HG03439 (cell line): ENCODE data around the gene XDH.

Source experiments
- ATAC-seq: cut with Tn5 transposase; IDR thresholded peaks from one replicate; pipeline ENCODE4 v1.9.1; 2021; ENCODE audit warnings: mild to moderate bottlenecking, moderate library complexity; ENCODE audit not compliant: unreplicated experiment

Gene XDH

DNA sequence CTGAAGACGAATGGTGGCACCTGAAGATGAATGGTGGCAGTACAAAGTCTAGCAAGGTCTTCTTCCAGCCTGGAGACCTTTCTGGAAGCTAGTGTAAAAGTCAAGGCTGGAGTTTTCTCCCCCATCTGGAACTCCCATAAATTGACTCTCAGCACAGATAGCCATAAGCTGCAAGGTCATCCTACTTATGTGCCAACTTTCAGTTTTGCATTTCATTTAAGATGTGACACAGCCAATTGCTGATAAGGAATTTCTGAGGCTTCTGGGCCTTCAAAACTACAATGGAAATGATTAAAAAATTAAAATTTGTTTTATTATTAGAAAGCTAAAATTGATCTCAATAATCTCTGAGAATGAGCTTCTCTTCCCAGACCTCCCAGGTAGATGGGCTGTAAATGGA lies 10.2 kb downstream of the XDH start:
- no peak for ATAC-seq

DNA sequence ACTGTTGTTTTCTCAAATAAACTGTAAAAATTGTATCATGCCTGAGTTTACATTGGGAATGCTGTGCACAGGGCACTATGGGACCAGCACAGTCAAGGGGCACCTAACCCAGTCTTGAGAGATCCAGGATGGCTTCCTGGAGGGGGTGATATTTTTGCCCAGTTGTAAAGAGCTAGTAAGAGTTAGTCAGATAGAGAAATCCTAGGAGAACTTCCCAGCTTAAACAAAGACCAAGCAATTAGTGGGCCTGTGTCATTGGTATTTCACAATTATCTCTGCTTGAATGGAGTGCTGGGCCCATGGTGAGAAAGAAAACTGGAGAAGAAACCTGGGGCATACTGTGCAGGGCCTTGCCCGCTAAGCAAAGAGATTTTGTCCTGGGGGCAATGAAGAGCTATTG lies 12.2 kb downstream of the XDH start:
- ATAC-seq: no peak

DNA sequence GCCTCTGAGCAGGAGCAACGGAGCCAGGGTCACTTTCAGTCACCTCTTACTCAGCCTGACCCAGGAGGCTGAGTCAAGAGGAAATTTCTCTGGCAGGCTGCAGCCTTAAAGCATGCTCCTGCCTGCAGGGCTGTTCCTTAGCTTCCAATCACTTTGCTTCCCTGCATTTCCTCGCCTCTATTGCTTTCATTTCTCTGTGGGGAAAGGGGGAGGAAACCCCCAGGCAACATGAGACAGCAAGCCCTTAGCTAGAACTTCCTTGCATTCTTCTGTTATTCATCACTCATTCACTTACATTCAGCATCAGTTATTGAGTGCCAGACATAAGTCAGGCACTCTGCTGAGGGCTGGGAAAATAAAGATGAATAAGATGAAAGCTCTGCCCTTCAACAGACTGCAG lies 13.0 kb downstream of the XDH start:
- no peak for ATAC-seq

DNA sequence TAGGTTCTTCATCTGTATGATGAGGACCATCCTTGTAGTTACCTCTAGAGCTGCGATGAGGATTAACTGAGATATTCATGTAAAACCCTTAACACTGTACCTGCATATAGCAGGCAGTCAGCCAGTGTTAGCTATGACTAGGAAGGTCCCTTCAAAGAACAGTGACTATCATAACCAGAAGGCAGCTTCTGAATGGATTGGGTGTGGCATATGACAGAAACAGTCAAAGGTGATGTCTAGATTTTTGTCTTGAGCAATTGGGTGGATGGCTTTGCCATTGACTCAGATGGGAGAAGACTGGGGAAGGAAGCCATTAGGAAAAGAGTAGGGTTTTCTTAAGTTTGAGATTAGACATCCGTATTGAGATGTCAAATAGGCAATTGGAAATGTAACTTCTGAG lies 15.7 kb downstream of the XDH start:
- no peak for ATAC-seq

DNA sequence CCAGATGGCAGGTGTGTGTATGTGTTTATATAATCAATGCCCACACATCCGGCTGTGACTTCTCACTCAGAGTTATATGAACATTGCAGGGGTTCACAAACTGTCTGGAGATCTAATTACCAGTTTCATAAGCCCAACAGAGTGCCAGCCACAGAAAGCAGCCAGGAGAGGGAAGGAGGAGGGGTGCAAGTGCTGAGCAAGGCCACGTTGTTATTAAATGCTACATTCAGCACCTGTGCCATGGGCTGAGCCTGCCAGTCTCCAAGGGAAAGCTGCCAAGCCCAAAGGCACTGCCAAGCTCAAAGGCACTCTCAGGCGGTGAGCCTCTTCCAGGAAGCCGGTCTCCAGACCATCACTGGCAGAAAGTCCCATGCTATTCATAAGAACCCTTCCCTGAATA lies 17.4 kb downstream of the XDH start:
- no peak for ATAC-seq

DNA sequence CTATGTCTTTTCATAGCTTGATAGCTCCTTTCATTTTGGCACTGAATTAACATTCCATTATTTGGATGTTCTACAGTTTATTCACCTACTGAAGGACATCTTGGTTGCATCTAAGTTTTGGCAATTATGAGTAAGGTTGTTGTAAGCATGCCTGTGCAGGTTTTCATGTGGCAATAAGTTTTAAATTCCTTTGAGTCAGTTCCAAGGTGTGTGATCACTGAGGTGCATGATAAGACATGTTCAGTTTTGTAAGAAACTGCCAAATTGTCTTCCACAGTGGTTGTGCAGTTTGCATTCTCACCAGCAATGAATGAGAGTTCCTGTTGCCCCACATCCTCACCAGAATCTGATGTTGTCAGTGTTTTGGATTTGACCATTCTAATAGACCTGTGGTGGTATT lies 24.2 kb downstream of the XDH start:
- ATAC-seq: no peak

DNA sequence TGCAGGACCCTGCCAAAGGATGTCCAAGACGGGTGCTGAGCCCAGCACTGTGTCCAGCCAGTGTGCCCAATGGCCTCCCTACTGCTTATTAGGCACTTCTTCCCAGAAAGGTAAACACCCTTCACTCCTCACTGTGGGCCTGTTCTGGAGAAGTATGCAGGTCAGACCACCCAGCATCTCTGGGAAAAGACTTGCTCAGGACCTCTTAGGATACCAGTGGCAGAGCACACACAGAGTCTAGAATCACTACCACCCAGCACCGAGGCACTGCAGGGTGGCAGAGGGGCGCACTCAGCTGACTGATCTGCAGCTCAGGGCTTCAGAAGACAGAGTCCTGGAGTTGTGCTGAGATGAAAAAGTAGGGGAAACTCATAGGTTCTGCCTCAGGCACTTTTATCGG lies 25.8 kb downstream of the XDH start:
- ATAC-seq: no peak

DNA sequence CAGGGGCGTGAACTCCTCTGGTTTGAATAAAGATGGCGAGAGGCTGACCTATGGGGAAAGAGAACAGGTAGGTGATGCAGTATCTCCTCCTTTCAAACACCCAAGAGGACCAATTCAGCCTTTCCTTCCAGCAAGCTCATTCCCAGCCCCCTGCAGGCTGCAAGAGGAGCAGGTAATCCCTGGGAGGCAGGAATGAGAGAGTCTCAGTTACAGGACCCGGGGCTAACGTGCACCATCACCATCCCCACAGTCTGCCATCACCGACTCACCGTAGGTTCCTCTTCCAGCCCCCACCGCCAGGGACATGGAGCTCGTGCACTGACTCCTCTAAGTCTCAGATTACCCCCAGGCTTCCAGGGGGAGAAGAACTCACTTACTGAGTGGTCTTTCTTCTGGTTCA lies 26.7 kb downstream of the XDH start:
- ATAC-seq: no peak

DNA sequence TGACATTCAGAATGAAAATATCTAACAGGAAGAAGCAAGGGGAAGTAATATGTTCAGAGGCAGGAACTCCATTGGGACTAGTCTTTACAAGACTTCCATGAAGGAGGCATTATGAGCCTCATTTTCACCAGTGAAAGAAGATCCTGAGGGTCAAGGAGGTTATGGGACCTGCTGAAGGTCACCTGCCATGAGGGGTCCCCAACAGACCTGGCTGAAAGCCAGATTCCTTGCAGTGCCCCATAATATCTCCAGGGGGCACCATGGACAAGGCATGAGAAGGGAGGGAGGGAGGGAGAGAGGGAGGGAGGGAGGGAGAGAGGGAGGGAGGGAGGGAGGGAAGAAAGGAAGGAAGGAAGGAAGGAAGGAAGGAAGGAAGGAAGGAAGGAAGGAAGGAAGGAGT lies 27.9 kb downstream of the XDH start:
- no peak for ATAC-seq

DNA sequence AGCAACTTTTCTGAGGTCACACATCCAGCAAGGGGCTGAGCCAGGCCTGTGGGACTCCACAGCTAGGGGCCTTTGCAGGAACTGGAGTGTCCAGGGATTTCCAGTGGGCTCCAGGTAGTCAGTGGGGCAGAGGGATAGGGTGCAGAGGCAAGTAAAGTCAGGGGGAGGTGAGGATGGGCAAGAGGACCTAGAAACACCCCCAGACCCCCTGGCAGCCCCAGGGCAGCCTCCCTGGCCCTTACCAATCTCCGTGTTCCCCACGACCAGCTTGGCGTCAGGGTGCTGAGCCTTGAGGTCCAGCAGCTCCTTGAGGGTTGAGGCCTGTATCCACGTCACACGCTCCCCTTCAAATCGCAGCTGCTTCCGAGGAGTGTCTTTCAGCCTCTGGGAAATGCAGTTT lies 28.4 kb downstream of the XDH start:
- ATAC-seq: no peak

DNA sequence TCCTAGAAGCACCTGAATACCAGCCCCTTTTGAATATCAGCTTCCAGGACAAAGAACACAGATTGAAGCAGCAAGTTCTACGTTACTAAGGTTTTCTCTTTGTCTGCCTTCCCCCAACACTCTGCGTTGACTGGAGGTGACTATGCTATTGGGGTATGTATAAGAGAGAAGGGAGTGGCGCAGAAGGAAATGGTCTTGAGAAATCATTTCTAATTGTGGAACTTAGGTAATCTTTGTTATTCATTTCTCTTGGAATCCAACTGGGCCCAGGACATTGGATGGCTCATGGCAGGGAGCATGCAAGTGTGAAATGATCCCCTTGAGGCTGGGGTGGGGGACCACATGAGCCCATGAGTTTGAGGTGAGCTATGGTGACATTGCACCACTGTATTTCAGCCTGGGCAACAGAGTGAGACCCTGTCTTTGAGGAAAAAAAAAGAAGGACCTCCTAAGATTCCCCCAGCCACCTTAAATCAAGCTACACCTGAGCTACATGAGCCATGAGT lies 29.7 kb downstream of the XDH start:
- ATAC-seq: no peak

DNA sequence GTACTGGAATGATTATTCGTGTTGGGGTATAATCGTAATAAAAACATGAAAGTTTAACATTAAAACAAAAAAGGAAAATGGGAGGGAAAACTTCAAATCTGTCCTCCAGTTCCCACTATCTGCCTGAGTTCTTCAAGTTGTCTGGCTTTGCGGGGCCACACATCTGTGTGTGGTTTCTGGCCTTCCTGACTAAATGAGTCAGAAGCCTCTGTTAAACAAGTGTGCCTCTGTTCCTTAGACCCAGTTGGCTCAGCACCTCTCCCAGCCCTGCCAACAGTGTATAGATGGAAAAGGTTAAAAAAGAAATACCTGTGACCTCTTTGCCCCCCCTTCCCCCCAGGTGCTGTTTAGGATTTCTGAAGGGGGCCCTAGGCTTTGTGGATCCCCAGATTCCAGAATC lies 30.2 kb downstream of the XDH start:
- no peak for ATAC-seq

DNA sequence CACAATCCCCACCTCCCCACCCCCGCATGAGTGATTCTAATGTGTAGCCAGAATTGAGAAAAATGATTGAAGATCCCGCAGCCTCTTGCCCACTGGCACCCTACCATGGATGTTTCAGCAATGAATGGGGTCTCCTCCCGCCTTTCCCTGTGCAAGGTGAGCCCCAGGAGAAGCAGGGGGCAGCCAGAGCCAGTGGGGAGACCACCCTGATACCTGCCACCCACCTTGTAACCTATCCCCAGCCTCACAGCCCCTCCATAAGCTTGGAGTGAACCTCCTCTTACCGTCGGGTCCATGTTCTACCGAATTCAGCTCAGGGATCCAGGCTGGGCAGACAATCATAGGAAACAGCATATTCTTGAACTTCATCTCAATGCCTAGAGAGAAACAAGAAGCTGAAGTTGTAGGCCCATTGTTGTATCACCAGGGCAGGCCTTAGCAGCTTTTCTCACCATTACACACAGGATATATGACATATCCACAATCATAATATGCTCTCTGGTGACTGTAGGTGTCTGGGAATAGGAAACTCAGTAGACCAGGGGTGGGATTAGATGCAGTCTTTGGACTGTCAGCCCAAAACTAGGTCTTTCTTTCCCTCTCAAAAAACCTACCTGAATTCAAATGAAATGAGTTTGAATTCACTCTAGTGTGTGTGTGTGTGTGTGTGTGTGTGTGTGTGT lies 30.9 kb downstream of the XDH start:
- no peak for ATAC-seq

DNA sequence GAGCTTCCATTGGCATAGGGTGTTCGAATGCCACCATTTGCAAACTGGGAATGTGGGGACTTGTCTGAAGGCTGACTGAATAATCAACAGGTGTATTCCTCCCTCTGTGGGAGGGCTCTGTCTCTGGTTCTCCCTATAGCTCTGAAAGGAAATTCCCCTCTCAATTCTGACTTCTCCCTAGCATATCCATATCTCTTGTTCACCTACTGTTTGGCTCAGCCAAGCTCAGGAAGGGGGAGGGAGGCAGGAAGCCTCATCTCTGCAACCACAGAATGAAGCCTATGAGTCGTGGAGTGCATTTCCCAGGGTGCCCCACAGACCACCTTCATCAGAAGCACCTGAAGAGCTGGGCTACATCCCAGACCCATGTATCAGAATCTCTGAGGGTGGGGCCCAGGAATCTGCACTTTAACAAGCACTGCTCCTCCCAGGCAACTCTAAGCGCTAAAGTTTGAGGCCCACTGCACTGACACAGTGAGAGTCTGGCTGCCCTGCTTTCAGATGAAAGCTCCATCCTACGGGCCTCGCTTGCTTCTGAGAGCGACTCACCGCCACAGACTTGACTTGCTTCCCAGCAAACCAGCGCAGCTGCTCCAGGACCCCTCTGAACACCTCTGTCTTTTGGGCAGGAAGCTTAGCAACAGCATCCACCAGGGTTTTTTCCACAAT lies 32.0 kb downstream of the XDH start:
- no peak for ATAC-seq

DNA sequence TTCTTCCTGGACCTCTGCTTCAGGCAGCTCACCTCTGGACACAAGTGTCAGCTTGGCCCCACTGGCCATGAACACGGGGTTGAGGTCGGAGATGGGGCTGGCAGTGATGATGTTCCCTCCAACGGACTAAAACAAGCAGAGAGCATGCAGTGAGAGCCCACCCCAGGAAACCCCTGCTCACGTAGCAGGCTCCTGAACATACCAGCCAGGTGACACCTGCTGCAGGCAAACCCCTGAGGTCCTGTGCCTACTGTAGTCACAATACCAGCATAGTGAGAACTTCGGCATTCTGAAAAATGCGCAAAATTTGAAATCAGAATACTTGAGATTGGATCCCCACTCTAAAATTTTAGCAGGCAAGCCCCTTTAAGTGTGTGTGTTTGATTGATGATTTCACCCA lies 32.9 kb downstream of the XDH start:
- ATAC-seq: no peak

DNA sequence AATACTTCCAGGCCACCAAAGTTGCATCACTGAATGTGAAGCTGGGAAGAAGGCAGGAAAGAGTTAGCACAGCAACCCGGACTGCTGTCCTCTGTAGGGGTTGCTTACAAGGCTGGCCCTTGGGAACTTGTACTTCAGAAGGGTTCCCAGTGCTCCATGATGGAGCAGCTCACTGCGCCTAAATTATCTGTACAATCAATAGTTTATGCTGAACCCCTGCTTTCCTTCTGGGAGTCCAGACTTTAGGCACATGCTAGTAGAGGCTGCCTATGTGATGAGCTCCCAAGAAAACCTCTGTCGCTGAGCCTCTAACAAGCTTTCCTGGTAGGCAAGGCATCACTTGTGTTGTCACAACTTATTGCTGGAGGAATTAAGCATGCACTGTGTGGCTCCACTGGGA lies 34.3 kb downstream of the XDH start:
- ATAC-seq: no peak

DNA sequence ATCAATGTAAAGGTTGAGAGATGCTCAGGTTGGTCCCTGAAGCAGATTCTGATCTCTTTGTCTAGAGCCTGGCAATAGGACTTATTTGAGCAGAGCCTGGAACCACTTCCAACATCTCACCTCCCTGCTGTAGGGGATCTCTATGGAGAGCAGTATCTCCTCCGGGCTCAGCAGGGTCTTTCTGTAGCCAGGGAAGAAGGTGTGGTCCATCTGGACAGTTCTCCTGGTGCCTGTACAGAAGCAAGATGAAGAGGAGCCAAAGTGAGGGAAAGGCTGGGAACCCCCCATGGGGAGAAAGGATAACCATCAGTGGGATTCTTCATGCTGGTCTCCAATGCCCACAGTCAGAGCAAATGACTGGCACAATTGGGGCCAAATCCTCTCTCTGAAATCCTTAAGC lies 34.8 kb downstream of the XDH start:
- ATAC-seq: no peak

DNA sequence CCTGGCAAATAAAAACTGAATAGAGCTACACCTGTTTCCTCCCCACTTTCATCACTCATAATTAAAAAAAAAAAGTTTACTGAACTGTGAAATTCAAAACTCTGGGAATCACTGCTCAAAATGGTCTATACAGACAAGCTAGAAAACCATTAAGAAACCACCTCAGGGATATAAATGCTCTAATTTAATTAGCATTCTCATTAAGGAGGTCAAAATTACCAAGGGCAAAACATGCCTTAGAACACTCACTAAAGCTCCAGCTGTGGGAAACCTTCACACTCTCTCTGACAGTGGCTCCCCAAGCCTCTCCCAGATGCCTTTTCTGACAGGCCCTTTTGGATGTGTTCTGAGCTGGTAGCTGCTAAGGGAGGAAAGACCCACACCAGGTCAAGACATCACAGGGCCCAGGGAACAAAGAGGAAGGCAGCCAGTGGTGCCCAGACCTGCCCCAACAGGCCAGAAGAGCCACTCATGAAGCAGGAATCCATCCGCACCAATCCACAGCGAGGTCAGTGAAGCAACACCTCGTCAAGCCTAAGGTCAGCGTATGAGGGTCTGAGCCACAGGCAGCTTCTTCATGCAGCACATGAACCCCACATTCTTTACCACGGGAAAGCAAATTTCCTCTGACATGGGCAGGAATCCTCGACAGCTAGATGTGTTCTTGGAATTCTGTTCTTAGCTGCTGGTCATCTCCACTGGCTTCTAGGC lies 35.6 kb downstream of the XDH start:
- no peak for ATAC-seq

DNA sequence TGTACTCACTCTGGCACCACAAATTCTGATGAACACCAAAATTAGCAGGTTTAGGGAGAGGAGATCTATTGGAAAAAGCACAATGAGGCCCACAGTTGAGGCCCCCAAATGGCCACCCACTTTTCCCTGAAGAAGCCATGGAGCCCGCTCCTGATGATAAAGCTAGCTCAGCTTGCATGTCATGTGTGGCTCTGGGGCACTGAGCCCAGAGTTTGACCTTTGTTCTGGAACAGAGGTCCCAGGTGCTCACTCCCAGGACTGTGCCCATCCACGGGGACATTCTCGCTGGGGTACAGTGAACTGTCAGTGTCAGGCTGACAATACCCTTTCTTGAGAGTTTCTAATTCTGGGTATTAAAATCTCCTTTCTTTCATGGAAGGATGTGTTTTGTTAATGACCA lies 36.2 kb downstream of the XDH start:
- ATAC-seq: no peak

DNA sequence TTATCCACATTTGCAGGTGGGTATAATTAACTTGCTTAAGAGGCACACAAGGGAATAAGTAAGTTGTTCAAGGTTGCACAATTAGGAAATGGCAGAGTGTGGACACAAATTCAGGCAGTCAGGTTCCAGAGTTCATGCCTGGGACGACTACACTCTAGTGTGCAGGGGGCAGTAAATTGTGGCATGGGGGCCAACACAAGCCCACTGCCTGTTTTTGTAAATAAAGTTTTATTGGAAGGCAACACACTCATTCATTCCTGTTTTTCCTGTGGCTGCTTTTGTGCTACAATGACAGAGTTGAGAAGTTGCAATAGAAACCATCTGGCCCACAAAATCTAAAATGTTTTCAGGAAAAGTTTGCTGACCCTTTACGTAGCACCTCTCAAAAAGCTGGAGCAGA lies 41.4 kb downstream of the XDH start:
- ATAC-seq: no peak

DNA sequence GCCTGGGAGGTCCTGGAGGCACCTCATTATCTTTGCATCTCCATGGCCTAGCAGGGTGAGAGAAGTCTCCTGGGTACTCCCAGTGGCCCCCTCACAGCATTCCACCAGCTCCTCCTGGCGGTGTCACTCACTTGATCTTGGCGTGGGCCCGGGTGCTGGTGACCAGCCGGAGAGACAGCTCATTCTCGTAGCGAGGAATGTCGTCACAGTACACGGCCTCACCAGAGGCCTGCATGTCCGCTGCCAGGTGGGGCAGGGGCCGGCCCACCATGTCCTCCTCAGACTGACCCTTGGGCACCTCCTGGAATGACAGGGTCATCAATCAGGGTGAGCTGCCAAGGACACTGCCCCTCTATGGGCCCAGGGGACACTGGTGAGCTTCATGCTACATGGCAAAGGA lies 42.4 kb downstream of the XDH start:
- ATAC-seq: no peak

DNA sequence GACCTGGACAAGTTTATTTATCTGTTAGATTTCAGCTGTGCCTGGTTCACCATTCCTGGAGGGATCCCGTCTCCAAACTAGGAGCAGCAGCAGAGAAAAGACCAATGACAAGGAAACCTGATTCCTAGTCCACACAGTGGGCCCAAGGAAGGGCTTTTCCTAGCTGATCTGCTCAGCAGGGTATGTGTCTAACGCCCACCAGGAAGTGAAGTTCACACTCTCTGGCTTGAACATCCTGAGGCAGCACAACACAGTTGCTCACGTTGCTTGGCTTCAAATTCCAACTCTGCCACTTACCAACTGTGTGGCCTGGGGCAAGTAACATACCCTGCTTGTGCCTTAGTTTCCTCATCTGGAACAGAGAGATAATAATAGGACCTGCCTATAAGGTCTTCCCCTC lies 42.9 kb downstream of the XDH start:
- ATAC-seq: no peak
